K562 (cell line): Measurements from ENCODE around the gene PSME4. TPM values are rescaled to one million over a fixed set of nuclear protein-coding genes. Genes with fewer than 3 reads are reported as not detected.

Experiments
- CREB1 ChIP-seq, 2 experiments: sonication (generic) in 1 of 2; formaldehyde crosslinking in 1 of 2; IDR thresholded peaks; 2 replicates each; pipeline versions ENCODE4 v1.6.1 to v1.8.0; 2012 to 2022; ENCODE audit warnings: inconsistent platforms in 1 of 2, mild to moderate bottlenecking in 1 of 2, missing genetic modification reagents in 1 of 2, moderate library complexity in 1 of 2
- GABPA ChIP-seq: fragments of 200-800 bp; sonication (Bioruptor generic); conservative IDR thresholded peaks from 2 replicates; pipeline ENCODE4 v1.6.1; 2016; ENCODE audit warnings: low read depth, missing genetic modification characterization, missing compliant biosample characterization
- GATAD2A ChIP-seq: fragments of 450-650 bp; IDR thresholded peaks from 2 replicates; pipeline ENCODE4 v1.6.1; 2017
- KDM1A ChIP-seq, 2 experiments: fragments of 450-650 bp; IDR thresholded peaks; 2 replicates each; pipeline ENCODE4 v1.6.1; 2016; ENCODE audit warnings: mild to moderate bottlenecking in 2 of 2
- MAFG ChIP-seq: fragments of 450-650 bp; conservative IDR thresholded peaks from 2 replicates; pipeline ENCODE4 v1.6.1; 2016; ENCODE audit warnings: missing genetic modification characterization, missing compliant biosample characterization
- SAFB ChIP-seq: fragments of 200-400 bp; formaldehyde crosslinking; IDR thresholded peaks from 2 replicates; pipeline ENCODE4 v1.6.1; 2017; ENCODE audit warnings: low read depth, low read length, borderline replicate concordance
- SREBF1 ChIP-seq: fragments of 150-350 bp; IDR thresholded peaks from 2 replicates; pipeline ENCODE4 v1.6.1; 2014; ENCODE audit warnings: antibody characterized with exemption, low read depth, low read length, borderline replicate concordance
- YY1 ChIP-seq, 3 experiments: IDR thresholded peaks; 2 replicates each; pipeline ENCODE4 v1.6.1; 2011; ENCODE audit warnings: low read length in 2 of 3, mild to moderate bottlenecking in 2 of 3, moderate library complexity in 2 of 3, borderline replicate concordance in 1 of 3, control low read depth in 1 of 3, low read depth in 1 of 3; ENCODE audit not compliant: insufficient read depth in 3 of 3, insufficient replicate concordance in 2 of 3, control insufficient read depth in 1 of 3, insufficient read length in 1 of 3; ENCODE audit errors: extremely low read depth in 1 of 3
- ZNF24 ChIP-seq: fragments of 450-650 bp; IDR thresholded peaks from 2 replicates; pipeline ENCODE4 v1.6.1; 2016
- ZNF699 ChIP-seq: fragments of 250-450 bp; sonication (Bioruptor Pico); IDR thresholded peaks from 2 replicates; pipeline ENCODE4 v1.8.0; 2021; ENCODE audit warnings: mild to moderate bottlenecking, moderate library complexity; ENCODE audit not compliant: insufficient replicate concordance
- polyA plus RNA-seq, 8 experiments: library from polyadenylated mRNA; depleted of rRNA in 4 of 8; stranded (reverse) in 5 of 8; unstranded in 3 of 8; fragments of >200 nt; fragmentation: Nextera tagmentation in 2 of 8; fragmentation: Illumina TruSeq in 1 of 8; extraction: Ambion mirVana in 2 of 8; extraction: Trizol in 1 of 8; gene quantifications; 2 replicates each; pipeline versions ENCODE4 v1.2.1 to v1.2.3, GENCODE V29; 2011 to 2014; ENCODE audit warnings: inconsistent platforms in 1 of 8, missing spikeins in 1 of 8
- total RNA-seq, 7 experiments: library from RNA; depleted of rRNA in 6 of 7; stranded (reverse); fragments of >200 nt in 6 of 7; fragmentation: Illumina TruSeq in 2 of 7; extraction: Trizol in 2 of 7; gene quantifications; 2 replicates each; pipeline versions ENCODE4 v1.2.1 to v1.2.3, GENCODE V29; 2011 to 2021; ENCODE audit warnings: low replicate concordance in 1 of 7
- TF ChIP-seq, protein P1 (sequence below), 3 experiments: fragments of 200-800 bp in 1 of 3; sonication (Bioruptor generic) in 1 of 3; sonication (generic) in 1 of 3; formaldehyde crosslinking in 1 of 3; IDR thresholded peaks; 2 replicates each; pipeline versions ENCODE4 v1.6.1 to v1.8.0; 2016 to 2022; ENCODE audit warnings: mild to moderate bottlenecking in 2 of 3, missing compliant biosample characterization in 2 of 3, missing genetic modification characterization in 2 of 3, missing genetic modification reagents in 1 of 3
- TF ChIP-seq, protein P2 (sequence below): fragments of 450-650 bp; IDR thresholded peaks from 2 replicates; pipeline ENCODE4 v1.6.1; 2016; ENCODE audit warnings: borderline replicate concordance
- TF ChIP-seq, protein P3 (sequence below): fragments of 250-450 bp; sonication (Bioruptor Pico); IDR thresholded peaks from 2 replicates; pipeline ENCODE4 v1.4.0; 2020; ENCODE audit warnings: mild to moderate bottlenecking, moderate library complexity
- TF ChIP-seq, protein P4 (sequence below): fragments of 250-450 bp; sonication (Bioruptor Pico); IDR thresholded peaks from 2 replicates; pipeline ENCODE4 v1.6.1; 2021; ENCODE audit warnings: mild to moderate bottlenecking
- TF ChIP-seq, protein P5 (sequence below): fragments of 250-450 bp; sonication (Bioruptor Pico); IDR thresholded peaks from 2 replicates; pipeline ENCODE4 v1.8.0; 2022; ENCODE audit warnings: inconsistent platforms

PSME4 gene
- total and polyA plus RNA-seq, 9 of the 15 experiments (the other 6 are each of a cell fraction or from before 2014, with no cell fraction given): 24.3 to 77.8 (median 40.5) TPM

DNA sequence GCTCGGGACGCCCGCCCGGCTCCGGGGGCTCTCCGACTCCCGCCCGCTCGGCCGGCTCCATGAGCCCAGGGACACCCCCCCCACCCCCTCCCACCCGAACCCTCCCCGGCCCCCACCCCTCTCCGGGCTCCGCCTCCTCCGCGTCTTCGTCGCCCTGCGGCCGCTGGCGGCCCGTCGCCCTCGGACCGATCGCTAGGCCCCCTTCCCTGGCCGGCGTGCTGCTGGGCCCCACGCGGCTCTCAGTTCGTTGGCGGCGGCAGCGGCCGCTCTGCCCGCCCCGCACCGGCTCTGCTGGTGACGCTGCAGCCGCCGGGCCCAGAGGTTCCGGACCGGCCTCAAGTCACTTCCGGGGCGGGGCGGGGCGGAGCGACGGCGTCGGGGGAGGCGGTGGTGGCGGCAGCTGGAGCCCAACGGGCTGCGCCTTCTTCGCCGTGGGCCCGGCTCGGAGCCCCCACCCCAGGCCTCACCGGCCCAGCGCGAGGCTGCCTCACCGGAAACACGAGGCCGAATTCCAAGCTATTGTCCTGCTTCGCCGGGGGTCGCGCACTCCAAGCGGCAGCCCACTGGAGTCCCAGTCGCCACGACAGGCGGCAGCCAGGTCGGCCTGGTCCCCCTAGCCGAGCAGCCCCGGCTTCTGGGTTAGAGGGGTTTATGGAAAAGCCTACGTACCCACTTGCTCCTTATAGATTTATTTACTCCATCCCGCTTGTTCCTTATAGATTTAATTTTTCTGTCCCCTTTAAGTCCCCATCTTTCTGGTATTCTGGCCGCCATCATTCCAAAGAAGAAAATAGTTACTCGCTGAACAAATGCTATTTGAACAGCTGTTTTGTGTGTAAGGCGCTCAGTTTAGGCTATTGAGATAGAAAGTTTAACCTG is at the start of gene PSME4 (continued):
- TF ChIP-seq, protein P1, sequence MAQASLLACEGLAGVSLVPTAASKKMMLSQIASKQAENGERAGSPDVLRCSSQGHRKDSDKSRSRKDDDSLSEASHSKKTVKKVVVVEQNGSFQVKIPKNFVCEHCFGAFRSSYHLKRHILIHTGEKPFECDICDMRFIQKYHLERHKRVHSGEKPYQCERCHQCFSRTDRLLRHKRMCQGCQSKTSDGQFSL (CRISPR knock-in tag; IDR thresholded peaks at IDR 0.05): peak; percentile 91; the same call in 1 of the 2 replicates
- TF ChIP-seq, protein P1 (tag; IDR thresholded peaks at IDR 0.05): peak in 1 of 2 experiments; percentile 88; a peak in 2 of 4 replicates
- no peak for TF ChIP-seq GATAD2A
- peak; percentile 94 for TF ChIP-seq GABPA
- TF ChIP-seq, protein P2, sequence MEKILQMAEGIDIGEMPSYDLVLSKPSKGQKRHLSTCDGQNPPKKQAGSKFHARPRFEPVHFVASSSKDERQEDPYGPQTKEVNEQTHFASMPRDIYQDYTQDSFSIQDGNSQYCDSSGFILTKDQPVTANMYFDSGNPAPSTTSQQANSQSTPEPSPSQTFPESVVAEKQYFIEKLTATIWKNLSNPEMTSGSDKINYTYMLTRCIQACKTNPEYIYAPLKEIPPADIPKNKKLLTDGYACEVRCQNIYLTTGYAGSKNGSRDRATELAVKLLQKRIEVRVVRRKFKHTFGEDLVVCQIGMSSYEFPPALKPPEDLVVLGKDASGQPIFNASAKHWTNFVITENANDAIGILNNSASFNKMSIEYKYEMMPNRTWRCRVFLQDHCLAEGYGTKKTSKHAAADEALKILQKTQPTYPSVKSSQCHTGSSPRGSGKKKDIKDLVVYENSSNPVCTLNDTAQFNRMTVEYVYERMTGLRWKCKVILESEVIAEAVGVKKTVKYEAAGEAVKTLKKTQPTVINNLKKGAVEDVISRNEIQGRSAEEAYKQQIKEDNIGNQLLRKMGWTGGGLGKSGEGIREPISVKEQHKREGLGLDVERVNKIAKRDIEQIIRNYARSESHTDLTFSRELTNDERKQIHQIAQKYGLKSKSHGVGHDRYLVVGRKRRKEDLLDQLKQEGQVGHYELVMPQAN: peak; percentile 59; the same call in 1 of the 2 replicates
- TF ChIP-seq, protein P3, sequence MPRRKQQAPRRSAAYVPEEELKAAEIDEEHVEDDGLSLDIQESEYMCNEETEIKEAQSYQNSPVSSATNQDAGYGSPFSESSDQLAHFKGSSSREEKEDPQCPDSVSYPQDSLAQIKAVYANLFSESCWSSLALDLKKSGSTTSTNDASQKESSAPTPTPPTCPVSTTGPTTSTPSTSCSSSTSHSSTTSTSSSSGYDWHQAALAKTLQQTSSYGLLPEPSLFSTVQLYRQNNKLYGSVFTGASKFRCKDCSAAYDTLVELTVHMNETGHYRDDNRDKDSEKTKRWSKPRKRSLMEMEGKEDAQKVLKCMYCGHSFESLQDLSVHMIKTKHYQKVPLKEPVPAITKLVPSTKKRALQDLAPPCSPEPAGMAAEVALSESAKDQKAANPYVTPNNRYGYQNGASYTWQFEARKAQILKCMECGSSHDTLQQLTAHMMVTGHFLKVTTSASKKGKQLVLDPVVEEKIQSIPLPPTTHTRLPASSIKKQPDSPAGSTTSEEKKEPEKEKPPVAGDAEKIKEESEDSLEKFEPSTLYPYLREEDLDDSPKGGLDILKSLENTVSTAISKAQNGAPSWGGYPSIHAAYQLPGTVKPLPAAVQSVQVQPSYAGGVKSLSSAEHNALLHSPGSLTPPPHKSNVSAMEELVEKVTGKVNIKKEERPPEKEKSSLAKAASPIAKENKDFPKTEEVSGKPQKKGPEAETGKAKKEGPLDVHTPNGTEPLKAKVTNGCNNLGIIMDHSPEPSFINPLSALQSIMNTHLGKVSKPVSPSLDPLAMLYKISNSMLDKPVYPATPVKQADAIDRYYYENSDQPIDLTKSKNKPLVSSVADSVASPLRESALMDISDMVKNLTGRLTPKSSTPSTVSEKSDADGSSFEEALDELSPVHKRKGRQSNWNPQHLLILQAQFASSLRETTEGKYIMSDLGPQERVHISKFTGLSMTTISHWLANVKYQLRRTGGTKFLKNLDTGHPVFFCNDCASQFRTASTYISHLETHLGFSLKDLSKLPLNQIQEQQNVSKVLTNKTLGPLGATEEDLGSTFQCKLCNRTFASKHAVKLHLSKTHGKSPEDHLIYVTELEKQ: no peak
- TF ChIP-seq YY1 (IDR thresholded peaks at IDR 0.05; ENCODE audit: borderline replicate concordance in 1 of 3, control insufficient read depth in 1 of 3, extremely low read depth in 1 of 3, insufficient read depth in 3 of 3, insufficient read length in 1 of 3, insufficient replicate concordance in 2 of 3, low read depth in 1 of 3, low read length in 2 of 3): peak in 2 of 3 experiments; percentile 29 to 78
- TF ChIP-seq, protein P4, sequence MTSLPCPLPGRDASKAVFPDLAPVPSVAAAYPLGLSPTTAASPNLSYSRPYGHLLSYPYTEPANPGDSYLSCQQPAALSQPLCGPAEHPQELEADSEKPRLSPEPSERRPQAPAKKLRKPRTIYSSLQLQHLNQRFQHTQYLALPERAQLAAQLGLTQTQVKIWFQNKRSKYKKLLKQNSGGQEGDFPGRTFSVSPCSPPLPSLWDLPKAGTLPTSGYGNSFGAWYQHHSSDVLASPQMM (CRISPR knock-in tag): no peak
- no peak for TF ChIP-seq ZNF699 (CRISPR knock-in tag)
- TF ChIP-seq MAFG (tag): no peak
- TF ChIP-seq ZNF24: no peak
- TF ChIP-seq, protein P5, sequence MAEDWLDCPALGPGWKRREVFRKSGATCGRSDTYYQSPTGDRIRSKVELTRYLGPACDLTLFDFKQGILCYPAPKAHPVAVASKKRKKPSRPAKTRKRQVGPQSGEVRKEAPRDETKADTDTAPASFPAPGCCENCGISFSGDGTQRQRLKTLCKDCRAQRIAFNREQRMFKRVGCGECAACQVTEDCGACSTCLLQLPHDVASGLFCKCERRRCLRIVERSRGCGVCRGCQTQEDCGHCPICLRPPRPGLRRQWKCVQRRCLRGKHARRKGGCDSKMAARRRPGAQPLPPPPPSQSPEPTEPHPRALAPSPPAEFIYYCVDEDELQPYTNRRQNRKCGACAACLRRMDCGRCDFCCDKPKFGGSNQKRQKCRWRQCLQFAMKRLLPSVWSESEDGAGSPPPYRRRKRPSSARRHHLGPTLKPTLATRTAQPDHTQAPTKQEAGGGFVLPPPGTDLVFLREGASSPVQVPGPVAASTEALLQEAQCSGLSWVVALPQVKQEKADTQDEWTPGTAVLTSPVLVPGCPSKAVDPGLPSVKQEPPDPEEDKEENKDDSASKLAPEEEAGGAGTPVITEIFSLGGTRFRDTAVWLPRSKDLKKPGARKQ (CRISPR knock-in tag): no peak
- TF ChIP-seq SREBF1: no peak
- peak; percentile 77 for TF ChIP-seq CREB1 (IDR thresholded peaks at IDR 0.05)
- peak; percentile 75 for TF ChIP-seq CREB1 (CRISPR knock-in tag; IDR thresholded peaks at IDR 0.05)
- TF ChIP-seq KDM1A (IDR thresholded peaks at IDR 0.05): no peak
- no peak for TF ChIP-seq SAFB
